CD14-positive monocyte (primary cell): ENCODE data around the gene SIM1. TPM values are rescaled to one million over a fixed set of nuclear protein-coding genes. Genes with fewer than 3 reads are reported as not detected.

Experiments
- DNase-seq, 3 donors: peaks; one replicate each; pipeline ENCODE4 v3.0.0-alpha.2; 2011 to 2022
- H2AFZ ChIP-seq: 2 replicates; pipeline ENCODE4 v1.6.0; 2012; ENCODE audit warnings: mild to moderate bottlenecking, low read depth, low read length, inconsistent platforms; ENCODE audit not compliant: insufficient read depth, poor library complexity, severe bottlenecking
- H3K27ac ChIP-seq, 2 donors: 1 replicate in 1 of 2; 2 replicates in 1 of 2; pipeline ENCODE4 v1.5.1; 2012 to 2013; ENCODE audit warnings: low read length in 2 of 2, control low read depth in 1 of 2, inconsistent platforms in 1 of 2, low read depth in 1 of 2, mild to moderate bottlenecking in 1 of 2
- H3K27me3 ChIP-seq, 2 donors: one replicate each; pipeline versions ENCODE4 v1.6.0 to v1.6.1; 2011 to 2013; ENCODE audit warnings: low read length in 2 of 2; ENCODE audit not compliant: control insufficient read depth in 2 of 2, insufficient read depth in 2 of 2
- H3K36me3 ChIP-seq, 2 donors: replicated peaks in 1 of 2; 1 replicate in 1 of 2; 2 replicates in 1 of 2; pipeline versions ENCODE4 v1.5.1 to v1.6.1; 2012 to 2013; ENCODE audit warnings: low read length in 2 of 2, control low read depth in 1 of 2, inconsistent platforms in 1 of 2, mild to moderate bottlenecking in 1 of 2; ENCODE audit not compliant: insufficient read depth in 2 of 2, control insufficient read depth in 1 of 2
- H3K4me1 ChIP-seq, 2 donors: 1 replicate in 1 of 2; 2 replicates in 1 of 2; pipeline versions ENCODE4 v1.5.1 to v1.6.1; 2012 to 2013; ENCODE audit warnings: low read length in 2 of 2, control low read depth in 1 of 2, inconsistent platforms in 1 of 2, mild to moderate bottlenecking in 1 of 2, moderate library complexity in 1 of 2; ENCODE audit not compliant: insufficient read depth in 2 of 2, control insufficient read depth in 1 of 2
- H3K4me2 ChIP-seq: replicated peaks from 2 replicates; pipeline ENCODE3; 2012; ENCODE audit warnings: low read length, moderate library complexity, mild to moderate bottlenecking; ENCODE audit not compliant: poor library complexity, severe bottlenecking; ENCODE audit errors: extremely low read depth
- H3K4me3 ChIP-seq, 3 experiments: fragments of 200-600 bp in 1 of 3; sonication (generic) in 1 of 3; replicated peaks in 1 of 3; 1 replicate in 2 of 3; 2 replicates in 1 of 3; pipeline ENCODE4 v1.5.1; 2011 to 2013; ENCODE audit warnings: low read length in 3 of 3, mild to moderate bottlenecking in 3 of 3, control low read depth in 2 of 3, low read depth in 2 of 3, inconsistent platforms in 1 of 3, moderate library complexity in 1 of 3
- H3K79me2 ChIP-seq: 2 replicates; pipeline ENCODE4 v1.6.0; 2012; ENCODE audit warnings: mild to moderate bottlenecking, control low read depth, inconsistent platforms, low read length, moderate library complexity; ENCODE audit not compliant: insufficient read depth
- H3K9ac ChIP-seq: 2 replicates; pipeline ENCODE4 v1.6.0; 2017; ENCODE audit warnings: low read length, mild to moderate bottlenecking; ENCODE audit not compliant: insufficient read depth, poor library complexity, severe bottlenecking
- H3K9me3 ChIP-seq, 2 donors: replicated peaks in 1 of 2; 1 replicate in 1 of 2; 2 replicates in 1 of 2; pipeline versions ENCODE4 v1.5.1 to v1.6.1; 2012 to 2013; ENCODE audit warnings: low read length in 2 of 2, control low read depth in 1 of 2; ENCODE audit not compliant: control insufficient read depth in 1 of 2, insufficient read depth in 1 of 2
- H4K20me1 ChIP-seq: 2 replicates; pipeline ENCODE4 v1.6.0; 2012; ENCODE audit warnings: mild to moderate bottlenecking, low read length, control low read depth, moderate library complexity; ENCODE audit not compliant: insufficient read depth
- H3K27ac Mint-ChIP-seq, 7 donors: one replicate each; pipeline ENCODE4 v1.8.0; 2020; ENCODE audit warnings: mild to moderate bottlenecking in 7 of 7, mixed read lengths in 7 of 7, moderate library complexity in 6 of 7, inconsistent platforms in 2 of 7
- H3K27me3 Mint-ChIP-seq, 3 donors: one replicate each; pipeline ENCODE4 v1.8.0; 2021 to 2022; ENCODE audit warnings: low read depth in 3 of 3, mild to moderate bottlenecking in 3 of 3, mixed read lengths in 3 of 3, moderate library complexity in 3 of 3, inconsistent platforms in 1 of 3
- H3K36me3 Mint-ChIP-seq, 2 donors: one replicate each; pipeline ENCODE4 v1.8.0; 2020; ENCODE audit warnings: mixed read lengths in 2 of 2, inconsistent platforms in 1 of 2, mild to moderate bottlenecking in 1 of 2
- H3K4me1 Mint-ChIP-seq: one replicate; pipeline ENCODE4 v1.8.0; 2020; ENCODE audit warnings: mild to moderate bottlenecking, mixed read lengths
- H3K4me3 Mint-ChIP-seq, 2 donors: one replicate each; pipeline ENCODE4 v1.8.0; 2020; ENCODE audit warnings: mild to moderate bottlenecking in 2 of 2, mixed read lengths in 2 of 2, moderate library complexity in 1 of 2
- H3K9me3 Mint-ChIP-seq, 7 donors: one replicate each; pipeline ENCODE4 v1.8.0; 2020 to 2022; ENCODE audit warnings: mixed read lengths in 7 of 7, mild to moderate bottlenecking in 6 of 7, moderate library complexity in 6 of 7, inconsistent platforms in 2 of 7
- CTCF ChIP-seq: fragments of 200-600 bp; IDR thresholded peaks from one replicate; pipeline ENCODE4 v1.8.0; 2022; ENCODE audit warnings: antibody characterized with exemption, mild to moderate bottlenecking
- WGBS: methylation state at CpG from one replicate; pipeline ENCODE4 v1.1.5; 2013; ENCODE audit warnings: missing lambda C conversion rate; ENCODE audit not compliant: insufficient coverage; 5-methylcytosine and 5-hydroxymethylcytosine counted together
- intact Hi-C, 2 donors: fragments of 100-400 bp; cut with micrococcal nuclease; formaldehyde crosslinking; loops; one replicate each; pipeline versions ENCODE4 v1.15.0 to v1.15.1; 2023
- polyA plus RNA-seq, 3 donors: library from polyadenylated mRNA; depleted of rRNA in 1 of 3; unstranded in 2 of 3; stranded (reverse) in 1 of 3; fragments of 300-500 nt in 2 of 3; fragments of >200 nt in 1 of 3; fragmentation: Illumina TruSeq in 2 of 3; gene quantifications; 1 replicate in 2 of 3; 2 replicates in 1 of 3; pipeline ENCODE4 v1.2.3, GENCODE V29; 2012 to 2021

Gene SIM1
- polyA plus RNA-seq, 3 donors = not detected

- Histone ChIP-seq H3K4me2 (no peak overlapping the region), H3K9me3 (no peaks in the 10 kb centered on the region), H3K27me3 (peaks cover 0 to 2% of the 10 kb centered on the region in 2 donors), H3K79me2 (no peaks in the 10 kb centered on the region), H4K20me1 (no peaks in the 10 kb centered on the region), H3K27ac (no peak overlapping the region), H3K36me3 (peaks cover 0 to 9% of the 10 kb centered on the region in 2 donors), H2AFZ (no peak overlapping the region), H3K9ac (no peak overlapping the region), H3K4me1 (no peaks in the 10 kb centered on the region), H3K4me3 (no peak overlapping the region)
- Mint-ChIP-seq H3K4me3 (no peak overlapping the region), H3K27me3 (peaks cover 0 to 5% (median 0%) of the 10 kb centered on the region in 3 donors), H3K36me3 (peaks cover 0 to 6% of the 10 kb centered on the region in 2 donors), H3K4me1 (no peaks in the 10 kb centered on the region), H3K27ac (no peak overlapping the region), H3K9me3 (peaks cover 0 to 5% (median 4%) of the 10 kb centered on the region in 7 donors)
- TF ChIP-seq CTCF = no peak
- intact Hi-C loops = no loop called here
- no peak for DNase-seq
These were observed 38.5 kb upstream of the SIM1 start for GRCh38 chr6:100503043-100503705.

GRCh38 chr6:100493206-100493888 lies 28.6 kb upstream of the SIM1 start:
- no peak overlapping the region for H3K4me2 ChIP-seq
- H3K4me3 Mint-ChIP-seq = no peak overlapping the region

More at GRCh38 chr6:100493206-100493888, 28.6 kb upstream of the SIM1 start:
- H3K9ac ChIP-seq = no peak overlapping the region
- Mint-ChIP-seq H3K27ac (no peak overlapping the region), H3K27me3 (peaks cover 4 to 16% (median 8%) of the 10 kb centered on the region in 3 donors), H3K4me1 (no peaks in the 10 kb centered on the region), H3K36me3 (no peaks in the 10 kb centered on the region), H3K9me3 (peaks cover 0 to 22% (median 10%) of the 10 kb centered on the region in 7 donors)
- H3K9me3 ChIP-seq = no peaks in the 10 kb centered on the region
- no peaks in the 10 kb centered on the region for H3K4me1 ChIP-seq
- 76% methylated on average over 3 of the region's 6 CpGs for WGBS
- H2AFZ ChIP-seq = no peak overlapping the region
- H3K27me3 ChIP-seq = peaks cover 6 to 8% of the 10 kb centered on the region in 2 donors
- H3K79me2 ChIP-seq = no peaks in the 10 kb centered on the region
- no peak overlapping the region for H3K4me3 ChIP-seq
- H3K36me3 ChIP-seq = no peaks in the 10 kb centered on the region
- H3K27ac ChIP-seq = no peak overlapping the region
- no peak for DNase-seq
- intact Hi-C loops = no loop called here
- no peak for TF ChIP-seq CTCF
- no peaks in the 10 kb centered on the region for H4K20me1 ChIP-seq
